NT2/D1 (cell line): Measurements from ENCODE around the gene RIMS1.
A peak's percentile ranks its signal among the peaks of the same experiment; 100 is the strongest.

Experiments
- DNase-seq: peaks from one replicate; pipeline ENCODE4 v3.0.0-alpha.2; 2011; ENCODE audit warnings: low read depth, low spot score
- H3K27me3 ChIP-seq: 2 replicates; pipeline ENCODE4 v1.6.0; 2011; ENCODE audit warnings: mild to moderate bottlenecking; ENCODE audit not compliant: insufficient read length, insufficient read depth
- H3K36me3 ChIP-seq: 2 replicates; pipeline ENCODE4 v1.6.1; 2011; ENCODE audit warnings: mild to moderate bottlenecking, low read length, mixed read lengths; ENCODE audit not compliant: insufficient read depth, insufficient read length
- H3K4me1 ChIP-seq: 2 replicates; pipeline ENCODE4 v1.5.1; 2011; ENCODE audit not compliant: insufficient read depth, insufficient read length
- H3K4me3 ChIP-seq: 2 replicates; pipeline ENCODE4 v1.5.1; 2011; ENCODE audit warnings: low read depth; ENCODE audit not compliant: insufficient read length
- H3K9ac ChIP-seq: 2 replicates; pipeline ENCODE4 v1.6.0; 2011; ENCODE audit warnings: low read depth; ENCODE audit not compliant: insufficient read length
- H3K9me3 ChIP-seq: 2 replicates; pipeline ENCODE4 v1.5.1; 2011; ENCODE audit warnings: mild to moderate bottlenecking, low read length; ENCODE audit not compliant: insufficient read depth
- SUZ12 ChIP-seq: IDR thresholded peaks from 2 replicates; pipeline ENCODE4 v1.6.1; 2011; ENCODE audit not compliant: insufficient read length, insufficient read depth; ENCODE audit errors: extremely low read depth
- YY1 ChIP-seq: IDR thresholded peaks from 2 replicates; pipeline ENCODE4 v1.6.1; 2011; ENCODE audit not compliant: insufficient read length, insufficient read depth
- ZNF274 ChIP-seq: IDR thresholded peaks from 2 replicates; pipeline ENCODE4 v1.6.1; 2011; ENCODE audit warnings: mild to moderate bottlenecking, low read depth, low read length

Gene RIMS1

GRCh38 chr6:72084992-72085569 is 198.7 kb downstream of the RIMS1 start:
- no peaks in the 10 kb centered on the region for H3K9me3 ChIP-seq
- no peak overlapping the region for H3K4me3 ChIP-seq
- no peaks in the 10 kb centered on the region for H3K27me3 ChIP-seq
- DNase-seq = no peak
- H3K36me3 ChIP-seq = no peaks in the 10 kb centered on the region
- H3K9ac ChIP-seq = no peak overlapping the region
- H3K4me1 ChIP-seq = no peaks in the 10 kb centered on the region
- TF ChIP-seq SUZ12 (no peak), YY1 (no peak), ZNF274 (no peak)

GRCh38 chr6:72094506-72094905 is 208.2 kb downstream of the RIMS1 start:
- Histone ChIP-seq H3K36me3 (no peaks in the 10 kb centered on the region), H3K9ac (no peak overlapping the region), H3K4me1 (no peaks in the 10 kb centered on the region), H3K27me3 (no peaks in the 10 kb centered on the region), H3K4me3 (no peak overlapping the region), H3K9me3 (no peaks in the 10 kb centered on the region)
- DNase-seq = no peak
- TF ChIP-seq SUZ12 (no peak), YY1 (no peak), ZNF274 (no peak)

- Histone ChIP-seq H3K36me3 (no peaks in the 10 kb centered on the region), H3K4me3 (no peak overlapping the region), H3K9me3 (no peaks in the 10 kb centered on the region), H3K9ac (no peak overlapping the region), H3K27me3 (no peaks in the 10 kb centered on the region), H3K4me1 (no peaks in the 10 kb centered on the region)
- no peak for TF ChIP-seq SUZ12
- TF ChIP-seq YY1 = no peak
- DNase-seq = no peak
Observed at GRCh38 chr6:72102561-72102960, 216.2 kb downstream of the RIMS1 start.

GRCh38 chr6:72111611-72112010 is 225.3 kb downstream of the RIMS1 start:
- H3K36me3 ChIP-seq = no peaks in the 10 kb centered on the region
- no peak for TF ChIP-seq SUZ12
- no peak for TF ChIP-seq ZNF274
- TF ChIP-seq YY1 = no peak
- no peaks in the 10 kb centered on the region for H3K9me3 ChIP-seq
- H3K4me1 ChIP-seq = no peaks in the 10 kb centered on the region
- H3K9ac ChIP-seq = no peak overlapping the region
- DNase-seq = peak; percentile 0
- H3K27me3 ChIP-seq = no peaks in the 10 kb centered on the region
- H3K4me3 ChIP-seq = no peak overlapping the region

GRCh38 chr6:72130327-72130726 is 244.0 kb downstream of the RIMS1 start:
- no peak overlapping the region for H3K4me3 ChIP-seq
- TF ChIP-seq ZNF274 (no peak), YY1 (no peak), SUZ12 (no peak)
- no peak overlapping the region for H3K9ac ChIP-seq
- H3K9me3 ChIP-seq = peaks cover 10% of the 10 kb centered on the region; the same call in 1 of the 2 replicates
- DNase-seq = no peak
- H3K27me3 ChIP-seq = no peaks in the 10 kb centered on the region
- no peaks in the 10 kb centered on the region for H3K36me3 ChIP-seq
- no peaks in the 10 kb centered on the region for H3K4me1 ChIP-seq

- no peaks in the 10 kb centered on the region for H3K4me1 ChIP-seq
- H3K4me3 ChIP-seq = no peak overlapping the region
- H3K9ac ChIP-seq = no peak overlapping the region
- H3K27me3 ChIP-seq = no peaks in the 10 kb centered on the region
- no peaks in the 10 kb centered on the region for H3K9me3 ChIP-seq
- no peak for TF ChIP-seq SUZ12
- no peak for TF ChIP-seq ZNF274
- no peak for TF ChIP-seq YY1
- DNase-seq = no peak
- no peaks in the 10 kb centered on the region for H3K36me3 ChIP-seq
Observed at GRCh38 chr6:72132427-72132826, 246.1 kb downstream of the RIMS1 start.

GRCh38 chr6:72132851-72133250 is 246.5 kb downstream of the RIMS1 start:
- Histone ChIP-seq H3K9ac (no peak overlapping the region), H3K4me3 (no peak overlapping the region), H3K36me3 (no peaks in the 10 kb centered on the region), H3K27me3 (no peaks in the 10 kb centered on the region), H3K4me1 (no peaks in the 10 kb centered on the region), H3K9me3 (no peaks in the 10 kb centered on the region)
- no peak for DNase-seq
- TF ChIP-seq SUZ12 = no peak
- TF ChIP-seq YY1 = no peak
- TF ChIP-seq ZNF274 = no peak
